ENCODE measurements around the gene TCEA2. TPM values are rescaled to one million over a fixed set of nuclear protein-coding genes. Genes with fewer than 3 reads are reported as not detected.

The TCEA2 gene
- total and polyA plus RNA-seq, 2 of the 13 experiments (the other 11 are each of a cell fraction or from before 2014, with no cell fraction given) = 28.1 to 33.7 TPM

GRCh38 chr20:64039293-64040160 lies 23.5 kb upstream of the TCEA2 start (continued):
- TF ChIP-seq ZBTB33 (CRISPR knock-in tag; IDR thresholded peaks at IDR 0.05) (peak; percentile 86), ZNF337 (CRISPR knock-in tag; IDR thresholded peaks at IDR 0.05; ENCODE audit: borderline replicate concordance, low read depth) (peak; percentile 20; the same call in 1 of the 2 replicates), ZNF407 (CRISPR knock-in tag; IDR thresholded peaks at IDR 0.05; ENCODE audit: not compliant biosample characterization) (peak; percentile 61), ZNF451 (CRISPR knock-in tag; IDR thresholded peaks at IDR 0.05) (no peak; the same call in 1 of the 2 replicates), ZNF670 (CRISPR knock-in tag; IDR thresholded peaks at IDR 0.05; ENCODE audit: borderline replicate concordance) (no peak), NFIC (IDR thresholded peaks at IDR 0.05; ENCODE audit: low read length) (no peak), ZNF737 (CRISPR knock-in tag; IDR thresholded peaks at IDR 0.05; ENCODE audit: borderline replicate concordance) (no peak), ZBED4 (CRISPR knock-in tag; IDR thresholded peaks at IDR 0.05; ENCODE audit: borderline replicate concordance) (peak; percentile 27; the same call in 1 of the 2 replicates), NRL (CRISPR knock-in tag; IDR thresholded peaks at IDR 0.05; ENCODE audit: borderline replicate concordance) (peak; percentile 42; the same call in 1 of the 2 replicates), FOXO4 (CRISPR knock-in tag; conservative IDR thresholded peaks at IDR 0.05) (0 out of 2 replicates have a peak, but pooled peaks have one; percentile 19), RFXANK (CRISPR knock-in tag; IDR thresholded peaks at IDR 0.05) (no peak)
